Astrocyte (in vitro differentiated cells and primary cell): ENCODE data around the gene TBC1D3I. TPM values are rescaled to one million over a fixed set of nuclear protein-coding genes. Genes with fewer than 3 reads are reported as not detected.
"Not testable (repeated sequence)": the region's sequence is repeated elsewhere in the genome, so short reads cannot be mapped to it uniquely, and the experiment has no call there.

Experiments
- DNase-seq: peaks from one replicate; pipeline ENCODE4 v3.0.0-alpha.2; 2010; ENCODE audit warnings: low read depth
- FAIRE-seq: peaks from 2 replicates; lab custom pipeline; 2011; peaks lifted over from hg19 to GRCh38; lab: Jason Lieb, UNC
- H2AFZ ChIP-seq: 2 replicates; pipeline ENCODE4 v1.6.0; 2012; ENCODE audit warnings: low read depth, low read length, inconsistent platforms
- H3K27ac ChIP-seq: 2 replicates; pipeline ENCODE4 v1.5.1; 2011; ENCODE audit warnings: low read depth, low read length, inconsistent platforms
- H3K27me3 ChIP-seq: 2 replicates; pipeline ENCODE4 v1.6.0; 2011; ENCODE audit warnings: low read length, inconsistent platforms; ENCODE audit not compliant: insufficient read depth
- H3K36me3 ChIP-seq: 2 replicates; pipeline ENCODE4 v1.5.1; 2011; ENCODE audit warnings: low read length, inconsistent platforms; ENCODE audit not compliant: insufficient read depth
- H3K4me1 ChIP-seq: 2 replicates; pipeline ENCODE4 v1.5.1; 2011; ENCODE audit warnings: low read length, inconsistent platforms; ENCODE audit not compliant: insufficient read depth
- H3K4me2 ChIP-seq: 2 replicates; pipeline ENCODE4 v1.6.0; 2012; ENCODE audit warnings: low read length, inconsistent platforms
- H3K4me3 ChIP-seq: 2 replicates; pipeline ENCODE4 v1.5.1; 2011; ENCODE audit warnings: low read depth, mild to moderate bottlenecking, low read length, inconsistent platforms; ENCODE audit not compliant: insufficient read depth
- H3K79me2 ChIP-seq: 2 replicates; pipeline ENCODE4 v1.6.0; 2012; ENCODE audit warnings: mild to moderate bottlenecking, low read length, inconsistent platforms; ENCODE audit not compliant: insufficient read depth
- H3K9ac ChIP-seq: 2 replicates; pipeline ENCODE4 v1.6.0; 2012; ENCODE audit warnings: mild to moderate bottlenecking, low read length, inconsistent platforms
- H3K9me3 ChIP-seq: 2 replicates; pipeline ENCODE4 v1.5.1; 2012; ENCODE audit warnings: low read depth, mild to moderate bottlenecking, low read length, inconsistent platforms; ENCODE audit not compliant: insufficient read depth
- H4K20me1 ChIP-seq: 2 replicates; pipeline ENCODE4 v1.6.0; 2012; ENCODE audit warnings: low read length, inconsistent platforms; ENCODE audit not compliant: insufficient read depth
- H3K27ac Mint-ChIP-seq: one replicate; pipeline ENCODE4 v1.8.0; 2021; ENCODE audit warnings: mild to moderate bottlenecking, mixed read lengths; ENCODE audit not compliant: unreplicated experiment
- H3K27me3 Mint-ChIP-seq: one replicate; pipeline ENCODE4 v1.8.0; 2021; ENCODE audit warnings: low read depth, mixed read lengths; ENCODE audit not compliant: unreplicated experiment
- H3K36me3 Mint-ChIP-seq: one replicate; pipeline ENCODE4 v1.8.0; 2021; ENCODE audit warnings: low read depth, mixed read lengths; ENCODE audit not compliant: unreplicated experiment
- H3K4me1 Mint-ChIP-seq: one replicate; pipeline ENCODE4 v1.8.0; 2021; ENCODE audit warnings: low read depth, mixed read lengths; ENCODE audit not compliant: unreplicated experiment
- H3K4me3 Mint-ChIP-seq: one replicate; pipeline ENCODE4 v1.8.0; 2021; ENCODE audit warnings: mild to moderate bottlenecking, moderate library complexity, mixed read lengths; ENCODE audit not compliant: unreplicated experiment
- H3K9me3 Mint-ChIP-seq: one replicate; pipeline ENCODE4 v1.8.0; 2021; ENCODE audit warnings: mild to moderate bottlenecking, mixed read lengths; ENCODE audit not compliant: unreplicated experiment
- total RNA-seq: library from RNA; stranded (reverse); gene quantifications from 2 replicates; pipeline ENCODE4 v1.2.1, GENCODE V29; 2021

The TBC1D3I gene
- total RNA-seq, 1 donor from 2014 or later: 0.11 TPM

GRCh38 chr17:36229644-36230043 is 34.7 kb downstream of the TBC1D3I start:
- H3K4me1 Mint-ChIP-seq: not testable (repeated sequence)

GRCh38 chr17:36222967-36223366 is 41.4 kb downstream of the TBC1D3I start:
- not testable (repeated sequence) for H3K36me3 Mint-ChIP-seq, FAIRE-seq, H2AFZ ChIP-seq, H3K4me1 Mint-ChIP-seq, H3K79me2 ChIP-seq, H3K36me3 ChIP-seq, H3K27ac Mint-ChIP-seq, H4K20me1 ChIP-seq, H3K9ac ChIP-seq, H3K27ac ChIP-seq, H3K27me3 ChIP-seq, H3K4me3 Mint-ChIP-seq, H3K4me3 ChIP-seq, H3K4me1 ChIP-seq, DNase-seq, H3K4me2 ChIP-seq, H3K9me3 ChIP-seq
- peaks cover 15% of the 10 kb centered on the region for H3K9me3 Mint-ChIP-seq
- H3K27me3 Mint-ChIP-seq: peaks cover 12% of the 10 kb centered on the region

More at GRCh38 chr17:36229644-36230043, 34.7 kb downstream of the TBC1D3I start:
- not testable (repeated sequence) for H3K79me2 ChIP-seq, H3K9ac ChIP-seq, H3K36me3 ChIP-seq, FAIRE-seq, H4K20me1 ChIP-seq, H3K4me2 ChIP-seq, DNase-seq, H3K27ac ChIP-seq, H3K27ac Mint-ChIP-seq, H3K27me3 ChIP-seq, H3K27me3 Mint-ChIP-seq, H3K9me3 Mint-ChIP-seq, H3K4me1 ChIP-seq, H3K9me3 ChIP-seq, H2AFZ ChIP-seq, H3K4me3 Mint-ChIP-seq, H3K4me3 ChIP-seq, H3K36me3 Mint-ChIP-seq

GRCh38 chr17:36221581-36222100 is 42.7 kb downstream of the TBC1D3I start:
- DNase-seq: not testable (repeated sequence)

GRCh38 chr17:36220737-36221580 is 43.4 kb downstream of the TBC1D3I start:
- not testable (repeated sequence) for H3K4me3 ChIP-seq, H3K27ac ChIP-seq, H3K79me2 ChIP-seq, H2AFZ ChIP-seq, H3K27ac Mint-ChIP-seq, H3K4me3 Mint-ChIP-seq, H4K20me1 ChIP-seq, H3K9ac ChIP-seq, H3K4me1 ChIP-seq, H3K36me3 Mint-ChIP-seq, H3K4me2 ChIP-seq, DNase-seq, H3K9me3 ChIP-seq, H3K36me3 ChIP-seq, FAIRE-seq, H3K4me1 Mint-ChIP-seq, H3K27me3 ChIP-seq
- H3K27me3 Mint-ChIP-seq: peaks cover 12% of the 10 kb centered on the region
- peaks cover 18% of the 10 kb centered on the region for H3K9me3 Mint-ChIP-seq

More at GRCh38 chr17:36221581-36222100, 42.7 kb downstream of the TBC1D3I start:
- H3K27me3 ChIP-seq, H2AFZ ChIP-seq, H3K4me2 ChIP-seq, FAIRE-seq, H3K9me3 ChIP-seq, H3K4me1 ChIP-seq, H3K36me3 Mint-ChIP-seq, H3K4me3 ChIP-seq, H3K4me3 Mint-ChIP-seq, H3K36me3 ChIP-seq, H3K4me1 Mint-ChIP-seq, H3K9ac ChIP-seq, H4K20me1 ChIP-seq, H3K27ac ChIP-seq, H3K27ac Mint-ChIP-seq, H3K79me2 ChIP-seq: not testable (repeated sequence)
- H3K9me3 Mint-ChIP-seq: peaks cover 18% of the 10 kb centered on the region
- H3K27me3 Mint-ChIP-seq: peaks cover 12% of the 10 kb centered on the region

GRCh38 chr17:36219556-36219955 is 44.8 kb downstream of the TBC1D3I start:
- H3K27ac ChIP-seq, H3K4me1 ChIP-seq, H2AFZ ChIP-seq, FAIRE-seq, H3K4me3 Mint-ChIP-seq, H3K4me2 ChIP-seq, H3K9me3 ChIP-seq, H3K27ac Mint-ChIP-seq, H3K36me3 ChIP-seq, H3K4me3 ChIP-seq, H3K4me1 Mint-ChIP-seq, H3K9ac ChIP-seq, H4K20me1 ChIP-seq, H3K36me3 Mint-ChIP-seq, DNase-seq, H3K79me2 ChIP-seq, H3K27me3 ChIP-seq: not testable (repeated sequence)
- peaks cover 18% of the 10 kb centered on the region for H3K27me3 Mint-ChIP-seq
- H3K9me3 Mint-ChIP-seq: peaks cover 18% of the 10 kb centered on the region
